NCI-H345 treated with DMSO at 0.1 percent for 48 hours (cell line): ENCODE measurements around the gene CHRDL1.

Experiments used
- DNase-seq: peaks from one replicate; lab custom pipeline; 2025; ENCODE audit not compliant: unreplicated experiment; lab: John Stamatoyannopoulos, UW

The CHRDL1 gene

GRCh38 chrX:110743679-110744340 is 51.8 kb downstream of the CHRDL1 start:
- no peak for DNase-seq

GRCh38 chrX:110741213-110741796 is 54.3 kb downstream of the CHRDL1 start:
- DNase-seq: no peak

GRCh38 chrX:110734894-110735541 is 60.6 kb downstream of the CHRDL1 start:
- no peak for DNase-seq

GRCh38 chrX:110734271-110734670 is 61.3 kb downstream of the CHRDL1 start:
- no peak for DNase-seq

GRCh38 chrX:110733166-110733565 is 62.5 kb downstream of the CHRDL1 start:
- DNase-seq: no peak

- no peak for DNase-seq
Observed at GRCh38 chrX:110732266-110732665, 63.4 kb downstream of the CHRDL1 start.

GRCh38 chrX:110723844-110724243 is 71.8 kb downstream of the CHRDL1 start:
- DNase-seq: no peak

- no peak for DNase-seq
Observed at GRCh38 chrX:110722135-110722534, 73.5 kb downstream of the CHRDL1 start.

GRCh38 chrX:110713666-110714065 is 82.0 kb downstream of the CHRDL1 start:
- DNase-seq: no peak

GRCh38 chrX:110706446-110706845 is 89.2 kb downstream of the CHRDL1 start:
- no peak for DNase-seq

GRCh38 chrX:110703641-110704040 is 92.0 kb downstream of the CHRDL1 start:
- no peak for DNase-seq

- DNase-seq: no peak
Observed at GRCh38 chrX:110699109-110699508, 96.5 kb downstream of the CHRDL1 start.

- no peak for DNase-seq
Observed at GRCh38 chrX:110698696-110699095, 96.9 kb downstream of the CHRDL1 start.

- DNase-seq: no peak
Observed at GRCh38 chrX:110692866-110693265, 102.8 kb downstream of the CHRDL1 start.

- no peak for DNase-seq
Observed at GRCh38 chrX:110691446-110691845, 104.2 kb downstream of the CHRDL1 start.

GRCh38 chrX:110684653-110685052 is 111.0 kb downstream of the CHRDL1 start:
- no peak for DNase-seq

- DNase-seq: no peak
Observed at GRCh38 chrX:110683925-110684324, 111.7 kb downstream of the CHRDL1 start.

GRCh38 chrX:110678591-110678990 is 117.0 kb downstream of the CHRDL1 start:
- no peak for DNase-seq

- DNase-seq: peak; percentile 2
Observed at GRCh38 chrX:110675886-110676285, 119.7 kb downstream of the CHRDL1 start.

GRCh38 chrX:110671068-110671803 is 124.4 kb downstream of the CHRDL1 start:
- DNase-seq: no peak

GRCh38 chrX:110669572-110669971 is 126.0 kb downstream of the CHRDL1 start:
- no peak for DNase-seq

- DNase-seq: no peak
Observed at GRCh38 chrX:110667706-110668105, 127.9 kb downstream of the CHRDL1 start.
